K562 (cell line): Measurements from ENCODE around the gene CEP170.

ENCODE experiments used
- EGR1 ChIP-seq: fragments of 450-650 bp; conservative IDR thresholded peaks from 2 replicates; pipeline ENCODE4 v1.6.1; 2017; ENCODE audit warnings: mild to moderate bottlenecking
- EP300 ChIP-seq: IDR thresholded peaks from 2 replicates; pipeline ENCODE4 v1.6.1; 2012; ENCODE audit warnings: low read length, improper control_type of control experiment
- EZH2 ChIP-seq: IDR thresholded peaks from 2 replicates; pipeline ENCODE4 v1.6.1; 2012; ENCODE audit warnings: low read depth, mild to moderate bottlenecking, inconsistent platforms, low read length, borderline replicate concordance
- HEY1 ChIP-seq: fragments of 250-450 bp; sonication (Bioruptor Pico); IDR thresholded peaks from 2 replicates; pipeline ENCODE4 v1.5.0; 2020; ENCODE audit warnings: mild to moderate bottlenecking, moderate library complexity, borderline replicate concordance
- ILF3 ChIP-seq: fragments of 450-650 bp; IDR thresholded peaks from 2 replicates; pipeline ENCODE4 v1.6.1; 2018; ENCODE audit warnings: antibody characterized with exemption, mild to moderate bottlenecking, moderate library complexity, borderline replicate concordance
- JUND ChIP-seq, 2 experiments: IDR thresholded peaks; 2 replicates in 1 of 2; 3 replicates in 1 of 2; pipeline ENCODE4 v1.6.1; 2011; ENCODE audit warnings: borderline replicate concordance in 2 of 2, low read depth in 2 of 2, low read length in 2 of 2, improper control_type of control experiment in 1 of 2, missing biosample characterization in 1 of 2, missing genetic modification characterization in 1 of 2, missing genetic modification reagents in 1 of 2
- TBL1XR1 ChIP-seq, 2 experiments: IDR thresholded peaks; 2 replicates each; pipeline ENCODE4 v1.6.1; 2012; ENCODE audit warnings: improper control_type of control experiment in 2 of 2, low read length in 2 of 2, mild to moderate bottlenecking in 1 of 2
- ZNF174 ChIP-seq: fragments of 250-450 bp; sonication (Bioruptor Pico); IDR thresholded peaks from 2 replicates; pipeline ENCODE4 v1.4.0; 2020; ENCODE audit warnings: mild to moderate bottlenecking
- TF ChIP-seq, protein P1 (sequence below): conservative IDR thresholded peaks from 2 replicates; pipeline ENCODE4 v1.6.1; 2011; ENCODE audit warnings: low read depth, mild to moderate bottlenecking, low read length; ENCODE audit not compliant: control insufficient read depth
- TF ChIP-seq, protein P2 (sequence below), 3 experiments: IDR thresholded peaks in 2 of 3; conservative IDR thresholded peaks in 1 of 3; 2 replicates each; pipeline ENCODE4 v1.5.1; 2011 to 2012; ENCODE audit warnings: low read length in 3 of 3, mild to moderate bottlenecking in 3 of 3, control low read depth in 2 of 3, improper control_type of control experiment in 1 of 3, inconsistent platforms in 1 of 3, low read depth in 1 of 3, mixed read lengths in 1 of 3, moderate library complexity in 1 of 3; ENCODE audit not compliant: insufficient read depth in 2 of 3

DNA sequence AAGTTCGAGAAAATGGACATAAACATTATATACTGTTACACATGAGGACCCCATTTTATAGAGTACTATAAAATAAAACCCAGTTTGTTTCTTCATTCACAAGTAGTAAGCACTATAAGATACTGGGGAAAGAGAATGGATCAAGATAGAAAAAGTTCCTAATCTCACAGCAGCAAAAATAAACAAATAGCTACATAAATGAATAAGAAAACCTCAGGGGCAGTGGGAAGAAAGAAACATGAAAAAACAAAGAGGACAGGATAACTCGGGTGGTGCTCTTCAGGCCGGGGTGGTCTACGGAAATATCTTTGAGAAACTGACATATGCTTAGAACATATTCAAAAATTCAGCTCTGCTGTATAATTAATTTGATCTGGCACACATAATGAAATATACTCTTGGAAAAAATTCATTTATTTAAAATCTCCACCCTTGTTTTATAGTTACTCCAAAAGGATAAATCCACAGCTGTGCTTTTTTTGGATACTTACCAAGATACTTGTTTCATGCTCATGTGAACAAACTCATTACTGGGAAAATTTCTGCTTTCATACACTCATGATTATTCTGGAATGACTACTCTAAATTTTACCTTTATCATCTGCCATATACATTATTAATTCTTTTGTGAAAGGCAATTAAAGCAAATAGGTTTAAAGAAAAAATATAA is 20.0 kb downstream of the CEP170 start:
- TF ChIP-seq ILF3 (no peak), JUND (IDR thresholded peaks at IDR 0.05; ENCODE audit: borderline replicate concordance, low read depth, low read length) (no peak), JUND (tag; IDR thresholded peaks at IDR 0.05; ENCODE audit: borderline replicate concordance, low read depth, low read length) (no peak), EGR1 (no peak), HEY1 (CRISPR knock-in tag) (no peak), EZH2 (no peak), ZNF174 (CRISPR knock-in tag) (no peak), EP300 (no peak), TBL1XR1 (IDR thresholded peaks at IDR 0.05; ENCODE audit: low read length in 2 of 2) (no peak)
- TF ChIP-seq, protein P1, sequence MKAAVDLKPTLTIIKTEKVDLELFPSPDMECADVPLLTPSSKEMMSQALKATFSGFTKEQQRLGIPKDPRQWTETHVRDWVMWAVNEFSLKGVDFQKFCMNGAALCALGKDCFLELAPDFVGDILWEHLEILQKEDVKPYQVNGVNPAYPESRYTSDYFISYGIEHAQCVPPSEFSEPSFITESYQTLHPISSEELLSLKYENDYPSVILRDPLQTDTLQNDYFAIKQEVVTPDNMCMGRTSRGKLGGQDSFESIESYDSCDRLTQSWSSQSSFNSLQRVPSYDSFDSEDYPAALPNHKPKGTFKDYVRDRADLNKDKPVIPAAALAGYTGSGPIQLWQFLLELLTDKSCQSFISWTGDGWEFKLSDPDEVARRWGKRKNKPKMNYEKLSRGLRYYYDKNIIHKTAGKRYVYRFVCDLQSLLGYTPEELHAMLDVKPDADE = no peak
- TF ChIP-seq, protein P2, sequence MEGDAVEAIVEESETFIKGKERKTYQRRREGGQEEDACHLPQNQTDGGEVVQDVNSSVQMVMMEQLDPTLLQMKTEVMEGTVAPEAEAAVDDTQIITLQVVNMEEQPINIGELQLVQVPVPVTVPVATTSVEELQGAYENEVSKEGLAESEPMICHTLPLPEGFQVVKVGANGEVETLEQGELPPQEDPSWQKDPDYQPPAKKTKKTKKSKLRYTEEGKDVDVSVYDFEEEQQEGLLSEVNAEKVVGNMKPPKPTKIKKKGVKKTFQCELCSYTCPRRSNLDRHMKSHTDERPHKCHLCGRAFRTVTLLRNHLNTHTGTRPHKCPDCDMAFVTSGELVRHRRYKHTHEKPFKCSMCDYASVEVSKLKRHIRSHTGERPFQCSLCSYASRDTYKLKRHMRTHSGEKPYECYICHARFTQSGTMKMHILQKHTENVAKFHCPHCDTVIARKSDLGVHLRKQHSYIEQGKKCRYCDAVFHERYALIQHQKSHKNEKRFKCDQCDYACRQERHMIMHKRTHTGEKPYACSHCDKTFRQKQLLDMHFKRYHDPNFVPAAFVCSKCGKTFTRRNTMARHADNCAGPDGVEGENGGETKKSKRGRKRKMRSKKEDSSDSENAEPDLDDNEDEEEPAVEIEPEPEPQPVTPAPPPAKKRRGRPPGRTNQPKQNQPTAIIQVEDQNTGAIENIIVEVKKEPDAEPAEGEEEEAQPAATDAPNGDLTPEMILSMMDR (IDR thresholded peaks at IDR 0.05 in 2 of 3, conservative IDR thresholded peaks at IDR 0.05 in 1 of 3; ENCODE audit: insufficient read depth in 2 of 3, low read depth in 1 of 3, low read length in 3 of 3) = no peak
